NCI-H526 treated with DMSO at 0.1 percent for 48 hours (cell line): Measurements from ENCODE around the gene U2AF1L4.

Experiments
- DNase-seq: peaks from one replicate; lab custom pipeline; 2025; lab: John Stamatoyannopoulos, UW

The U2AF1L4 gene

GRCh38 chr19:35740423-35741202 lies 4.6 kb downstream of the U2AF1L4 start:
- peak; percentile 99 for DNase-seq

DNA sequence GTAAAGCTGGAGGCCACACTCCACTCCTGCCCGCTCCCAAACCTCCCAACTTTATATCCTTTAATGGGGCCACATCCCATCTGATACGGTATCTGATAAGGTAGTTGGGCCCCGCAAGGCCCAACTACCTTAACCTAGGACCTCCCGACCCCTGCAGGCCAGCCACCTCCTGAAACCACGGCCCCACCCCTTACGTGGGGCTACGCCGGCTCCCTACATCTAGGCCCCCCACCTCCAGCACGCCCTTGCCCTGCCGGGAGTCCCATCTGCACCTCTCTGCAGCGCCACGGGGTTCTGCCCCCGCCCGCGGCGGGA lies 5.2 kb downstream of the U2AF1L4 start:
- no peak for DNase-seq

DNA sequence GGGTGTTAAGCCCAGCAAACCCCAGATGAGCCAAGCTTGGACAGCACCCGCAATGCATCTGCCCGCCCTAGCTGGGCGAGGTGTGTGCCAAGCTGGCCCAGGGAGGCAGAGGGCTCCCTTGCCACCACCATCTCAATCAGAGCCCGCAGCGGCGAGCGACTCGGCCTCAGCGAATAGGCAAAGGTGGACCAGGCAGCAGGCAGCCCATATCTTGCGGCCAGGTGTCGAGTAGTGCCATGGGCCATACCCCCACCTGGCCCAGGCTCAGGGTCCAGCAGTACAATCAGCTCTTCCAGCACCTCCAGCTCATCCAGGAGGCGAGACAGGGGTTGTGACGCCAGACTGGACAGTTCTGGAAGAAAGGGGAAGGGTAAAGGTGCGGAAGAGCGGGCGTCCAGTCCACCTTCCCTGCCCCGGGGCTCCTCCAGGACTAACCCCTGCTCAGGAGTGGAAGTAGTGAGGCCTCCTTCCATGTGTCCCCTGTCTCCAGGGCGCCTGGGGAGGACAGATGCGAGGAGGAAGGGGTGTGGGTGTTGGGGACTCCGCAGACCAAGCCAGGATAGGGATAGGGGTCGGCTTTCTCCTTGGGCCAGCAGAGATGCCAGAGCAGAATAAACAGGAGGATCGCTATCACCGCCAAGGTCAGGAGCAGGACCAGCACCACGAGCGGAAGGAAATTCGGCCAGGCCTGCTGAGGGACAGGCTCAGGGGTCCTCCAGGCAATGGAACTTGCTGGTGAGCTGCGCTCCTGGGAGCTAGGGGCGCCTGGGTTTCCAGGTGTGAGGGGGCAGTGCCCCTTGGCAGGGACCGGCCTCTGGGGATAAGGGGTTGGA lies 5.7 kb downstream of the U2AF1L4 start:
- no peak for DNase-seq

DNA sequence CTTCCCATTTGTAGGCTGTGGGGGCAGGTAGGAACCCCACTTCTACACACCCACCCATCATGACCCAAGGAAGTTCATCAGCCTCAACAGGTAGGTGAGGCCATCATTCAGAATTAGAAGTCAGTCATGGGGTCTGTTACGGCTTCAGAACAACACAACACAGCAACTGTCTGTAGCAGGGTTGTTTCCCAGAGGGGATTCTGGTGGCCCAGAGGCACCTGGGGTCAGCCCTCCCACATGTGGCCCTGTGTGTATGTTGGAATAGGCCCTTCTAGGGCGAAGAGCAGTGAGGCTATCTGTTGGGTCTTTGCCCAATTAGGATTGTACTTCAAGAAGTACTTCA lies 6.4 kb downstream of the U2AF1L4 start:
- no peak for DNase-seq

- no peak for DNase-seq
Measured at GRCh38 chr19:35738021-35738886, 7.0 kb downstream of the U2AF1L4 start.

GRCh38 chr19:35736913-35737886 lies 8.0 kb downstream of the U2AF1L4 start:
- DNase-seq = no peak

DNA sequence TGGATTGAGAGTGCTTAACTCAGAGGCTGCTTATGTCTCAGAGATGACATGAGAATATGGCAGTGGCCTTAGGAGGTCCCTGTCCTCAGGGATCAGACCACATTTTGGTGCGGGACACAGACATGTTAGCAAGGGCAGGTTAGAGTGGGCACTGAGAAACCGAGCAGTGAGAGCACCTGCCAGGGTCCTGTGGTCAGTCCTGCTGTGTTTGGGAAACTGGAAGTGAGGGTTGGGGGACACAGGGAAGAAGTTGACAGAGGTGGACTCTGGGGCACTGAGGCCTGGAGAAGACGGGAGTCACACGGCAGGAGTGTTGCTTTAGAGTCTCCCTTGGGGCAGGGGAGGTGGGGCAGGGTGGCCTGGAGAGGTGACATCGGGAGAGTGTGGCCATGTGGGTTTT lies 10.3 kb downstream of the U2AF1L4 start:
- no peak for DNase-seq

DNA sequence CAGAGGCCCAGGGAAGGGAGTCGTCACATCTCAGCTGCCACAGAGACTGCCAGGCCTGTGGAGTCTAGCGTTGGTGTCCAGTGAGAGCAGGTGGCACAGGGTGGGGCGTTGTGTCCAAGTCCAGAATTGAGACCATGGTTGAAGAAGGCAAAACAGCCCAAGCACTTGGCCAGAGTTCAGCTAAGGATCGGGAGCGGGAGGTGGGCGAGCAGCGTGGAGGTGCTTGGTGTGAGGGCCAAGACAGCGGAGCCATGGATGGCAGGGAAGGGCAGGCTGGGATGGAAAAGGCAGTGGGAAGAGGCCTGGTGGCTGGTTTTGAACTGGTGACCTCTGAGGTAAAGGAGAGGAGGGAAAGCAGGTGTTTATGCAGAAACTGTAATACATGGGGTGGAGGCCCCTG lies 10.9 kb downstream of the U2AF1L4 start:
- no peak for DNase-seq

DNA sequence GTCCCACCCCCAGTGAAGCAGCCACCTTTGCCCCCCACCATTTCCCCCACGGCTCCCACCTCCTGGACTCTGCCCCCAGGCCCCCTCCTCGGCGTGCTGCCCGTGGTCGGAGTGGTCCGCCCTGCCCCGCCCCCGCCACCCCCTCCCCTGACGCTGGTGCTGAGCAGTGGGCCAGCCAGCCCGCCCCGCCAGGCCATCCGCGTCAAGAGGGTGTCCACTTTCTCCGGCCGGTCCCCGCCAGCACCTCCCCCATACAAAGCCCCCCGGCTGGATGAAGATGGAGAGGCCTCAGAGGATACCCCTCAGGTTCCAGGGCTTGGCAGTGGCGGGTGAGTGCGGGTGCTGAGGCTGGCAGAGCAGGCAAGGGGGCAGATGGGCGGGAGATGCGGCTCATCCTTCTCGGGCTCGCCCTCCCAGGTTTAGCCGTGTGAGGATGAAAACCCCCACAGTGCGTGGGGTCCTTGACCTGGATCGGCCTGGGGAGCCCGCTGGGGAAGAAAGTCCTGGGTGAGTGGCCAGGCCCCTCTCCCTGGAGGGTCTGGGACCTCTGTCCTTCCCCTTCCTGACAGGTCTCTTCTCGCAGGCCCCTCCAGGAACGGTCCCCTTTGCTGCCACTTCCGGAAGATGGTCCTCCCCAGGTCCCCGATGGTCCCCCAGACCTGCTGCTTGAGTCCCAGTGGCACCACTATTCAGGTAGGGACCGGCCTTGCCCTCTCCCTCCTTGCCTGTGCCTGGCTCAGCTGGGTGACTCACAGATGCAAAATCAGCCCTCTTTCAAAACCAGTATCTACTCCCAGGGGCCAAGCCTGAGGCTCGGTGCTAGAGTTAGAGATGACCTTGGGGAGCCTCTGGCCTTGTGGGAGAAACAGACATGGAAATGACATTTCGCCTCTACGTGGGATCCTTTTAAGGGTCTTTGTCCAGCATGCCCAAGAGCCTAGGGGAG lies 11.8 kb downstream of the U2AF1L4 start:
- DNase-seq = no peak

DNA sequence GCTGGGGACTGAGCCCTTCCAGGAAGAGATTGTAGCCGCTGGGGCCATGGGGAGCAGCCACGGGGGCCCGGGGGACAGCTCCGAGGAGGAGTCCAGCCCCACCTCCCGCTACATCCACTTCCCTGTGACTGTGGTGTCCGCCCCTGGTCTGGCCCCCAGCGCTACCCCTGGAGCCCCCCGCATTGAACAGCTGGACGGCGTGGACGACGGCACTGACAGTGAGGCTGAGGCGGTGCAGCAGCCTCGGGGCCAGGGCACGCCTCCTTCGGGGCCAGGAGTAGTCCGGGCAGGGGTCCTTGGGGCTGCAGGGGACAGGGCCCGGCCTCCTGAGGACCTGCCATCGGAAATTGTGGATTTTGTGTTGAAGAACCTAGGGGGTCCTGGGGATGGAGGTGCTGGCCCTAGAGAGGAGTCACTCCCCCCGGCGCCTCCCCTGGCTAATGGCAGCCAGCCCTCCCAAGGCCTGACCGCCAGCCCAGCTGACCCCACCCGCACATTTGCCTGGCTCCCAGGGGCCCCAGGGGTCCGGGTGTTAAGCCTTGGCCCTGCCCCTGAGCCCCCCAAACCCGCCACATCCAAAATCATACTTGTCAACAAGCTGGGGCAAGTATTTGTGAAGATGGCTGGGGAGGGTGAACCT lies 12.6 kb downstream of the U2AF1L4 start:
- no peak for DNase-seq

DNA sequence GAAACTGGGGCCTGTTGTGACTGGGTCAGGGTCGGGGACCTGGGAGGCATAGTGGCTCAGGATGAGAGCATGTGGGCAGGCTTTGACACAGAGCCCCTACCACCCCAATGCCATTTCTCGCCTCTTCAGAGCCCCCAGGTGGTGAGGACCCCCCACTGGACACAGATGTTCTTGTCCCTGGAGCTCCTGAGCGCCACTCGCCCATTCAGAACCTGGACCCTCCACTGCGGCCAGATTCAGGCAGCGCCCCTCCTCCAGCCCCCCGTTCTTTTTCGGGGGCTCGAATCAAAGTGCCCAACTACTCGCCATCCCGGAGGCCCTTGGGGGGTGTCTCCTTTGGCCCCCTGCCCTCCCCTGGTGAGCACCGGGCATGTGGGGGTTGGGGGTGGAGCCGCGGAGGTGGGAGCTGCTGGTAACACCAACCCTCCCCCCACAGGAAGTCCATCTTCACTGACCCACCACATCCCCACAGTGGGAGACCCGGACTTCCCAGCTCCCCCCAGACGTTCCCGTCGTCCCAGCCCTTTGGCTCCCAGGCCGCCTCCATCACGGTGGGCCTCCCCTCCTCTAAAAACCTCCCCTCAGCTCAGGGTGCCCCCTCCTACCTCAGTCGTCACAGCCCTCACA lies 13.3 kb downstream of the U2AF1L4 start:
- DNase-seq = no peak

GRCh38 chr19:35731353-35731752 lies 13.9 kb downstream of the U2AF1L4 start:
- DNase-seq = no peak

- no peak for DNase-seq
Measured at GRCh38 chr19:35730326-35730725, 14.9 kb downstream of the U2AF1L4 start.

GRCh38 chr19:35729763-35730162 lies 15.5 kb downstream of the U2AF1L4 start:
- no peak for DNase-seq

DNA sequence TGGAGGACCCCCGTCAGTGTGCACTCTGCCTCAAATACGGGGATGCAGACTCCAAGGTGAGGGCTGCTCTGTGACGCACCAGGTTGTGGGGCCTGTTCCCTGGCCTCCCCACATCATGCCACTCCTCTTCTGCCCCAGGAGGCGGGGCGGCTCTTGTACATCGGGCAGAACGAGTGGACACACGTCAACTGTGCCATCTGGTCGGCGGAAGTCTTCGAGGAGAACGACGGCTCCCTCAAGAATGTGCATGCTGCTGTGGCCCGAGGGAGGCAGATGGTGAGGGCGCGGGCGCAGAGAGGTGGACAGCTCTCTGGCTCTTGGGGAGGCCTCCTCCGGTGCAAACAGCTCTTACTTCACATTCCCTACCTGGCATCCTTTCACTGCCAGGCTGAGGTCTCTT lies 16.2 kb downstream of the U2AF1L4 start:
- DNase-seq = no peak

GRCh38 chr19:35727956-35728706 lies 17.1 kb downstream of the U2AF1L4 start:
- no peak for DNase-seq

DNA sequence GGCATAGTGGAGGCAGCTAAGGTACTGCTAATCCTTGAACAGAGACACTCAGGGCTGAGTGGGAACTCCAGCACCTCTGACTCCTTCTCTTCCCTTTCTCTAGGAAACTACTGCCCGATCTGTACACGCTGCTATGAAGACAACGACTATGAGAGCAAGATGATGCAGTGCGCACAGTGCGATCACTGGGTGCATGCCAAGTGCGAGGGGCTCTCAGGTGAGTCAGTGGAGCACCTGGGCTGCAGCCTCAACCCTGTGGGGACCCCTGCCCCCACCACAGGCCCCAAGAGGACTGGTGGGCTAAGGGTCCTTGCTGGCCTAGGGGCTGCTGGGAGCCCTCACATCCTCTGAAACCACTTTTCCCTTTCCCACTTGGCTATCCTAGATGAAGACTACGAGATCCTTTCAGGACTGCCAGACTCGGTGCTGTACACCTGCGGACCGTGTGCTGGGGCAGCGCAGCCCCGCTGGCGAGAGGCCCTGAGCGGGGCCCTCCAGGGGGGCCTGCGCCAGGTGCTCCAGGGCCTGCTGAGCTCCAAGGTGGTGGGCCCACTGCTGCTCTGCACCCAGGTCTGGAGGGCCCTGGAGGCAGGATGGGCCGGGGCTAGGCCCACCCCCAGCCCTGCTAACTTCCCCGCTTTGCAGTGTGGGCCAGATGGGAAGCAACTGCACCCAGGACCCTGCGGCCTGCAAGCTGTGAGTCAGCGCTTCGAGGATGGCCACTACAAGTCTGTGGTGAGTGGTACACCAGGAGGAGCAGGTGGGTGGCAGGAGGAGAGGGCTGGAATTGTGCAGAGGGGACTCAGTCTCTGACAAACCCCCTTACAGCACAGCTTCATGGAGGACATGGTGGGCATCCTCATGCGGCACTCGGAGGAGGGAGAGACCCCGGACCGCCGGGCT lies 17.9 kb downstream of the U2AF1L4 start:
- no peak for DNase-seq
